Measurements from ENCODE around the gene WIPF1. TPM values are rescaled to one million over a fixed set of nuclear protein-coding genes. Genes with fewer than 3 reads are reported as not detected.
"Not testable (repeated sequence)": the region's sequence is repeated elsewhere in the genome, so short reads cannot be mapped to it uniquely, and the experiment has no call there.

The WIPF1 gene
- total RNA-seq, 1 donor from 2014 or later: 2.7 TPM

- DNase-seq: no peak
Observed at GRCh38 chr2:174570318-174570958, 27.2 kb downstream of the WIPF1 start.

- DNase-seq: no peak
Observed at GRCh38 chr2:174569678-174570077, 27.9 kb downstream of the WIPF1 start.

- DNase-seq: no peak
Observed at GRCh38 chr2:174568425-174568824, 29.2 kb downstream of the WIPF1 start.

- no peak for DNase-seq
Observed at GRCh38 chr2:174566871-174567270, 30.7 kb downstream of the WIPF1 start.

GRCh38 chr2:174563530-174564282 is 33.9 kb downstream of the WIPF1 start:
- no peak for DNase-seq

GRCh38 chr2:174561972-174562370 is 35.6 kb downstream of the WIPF1 start:
- no peak for DNase-seq

- peak; percentile 67 for DNase-seq
Observed at GRCh38 chr2:174561283-174561971, 36.2 kb downstream of the WIPF1 start.

GRCh38 chr2:174560737-174561136 is 36.9 kb downstream of the WIPF1 start:
- DNase-seq: no peak

GRCh38 chr2:174555998-174556397 is 41.6 kb downstream of the WIPF1 start:
- no peak for DNase-seq

GRCh38 chr2:174554529-174555150 is 43.0 kb downstream of the WIPF1 start:
- DNase-seq: no peak

- no peak for DNase-seq
Observed at GRCh38 chr2:174553811-174554493, 43.7 kb downstream of the WIPF1 start.

- DNase-seq: no peak
Observed at GRCh38 chr2:174552880-174553279, 44.7 kb downstream of the WIPF1 start.

- DNase-seq: no peak
Observed at GRCh38 chr2:174551697-174552096, 45.9 kb downstream of the WIPF1 start.

GRCh38 chr2:174548646-174549045 is 49.0 kb downstream of the WIPF1 start:
- not testable (repeated sequence) for DNase-seq

- not testable (repeated sequence) for DNase-seq
Observed at GRCh38 chr2:174548021-174548420, 49.6 kb downstream of the WIPF1 start.

- peak; percentile 9 for DNase-seq
Observed at GRCh38 chr2:174546519-174547506, 50.8 kb downstream of the WIPF1 start.

- no peak for DNase-seq
Observed at GRCh38 chr2:174545240-174545639, 52.4 kb downstream of the WIPF1 start.

- no peak for DNase-seq
Observed at GRCh38 chr2:174544802-174545201, 52.8 kb downstream of the WIPF1 start.

GRCh38 chr2:174544156-174544555 is 53.4 kb downstream of the WIPF1 start:
- DNase-seq: no peak

GRCh38 chr2:174540893-174541292 is 56.7 kb downstream of the WIPF1 start:
- no peak for DNase-seq

Measured in occipital lobe (tissue), 2 donors.